HL-60/S4 treated with retinoic acid at 250 ng/mL for 4 days and 3 days (cell line): Measurements from ENCODE around the gene RTP3.

Experiments
- in situ Hi-C: fragments of 300-500 bp; cut with MboI; formaldehyde crosslinking; loops from 2 replicates; pipeline ENCODE4 v1.7.0; 2022; ENCODE audit warnings: low sequenced_read_pairs

Gene RTP3

GRCh38 chr3:46497556-46498265 is at the start of gene RTP3:
RTP3 (plus strand) TSS chr3:46497976; CDS start chr3:46498063, 87 bp downstream.
- in situ Hi-C loops, result no loop called here

- in situ Hi-C loops, result no loop called here
Observed at GRCh38 chr3:46448721-46449120, 49.1 kb upstream of the RTP3 start.

GRCh38 chr3:46449755-46450552 is 47.8 kb upstream of the RTP3 start:
- in situ Hi-C loops, result no loop called here

- in situ Hi-C loops, result no loop called here
Observed at GRCh38 chr3:46453526-46454208, 44.1 kb upstream of the RTP3 start.

GRCh38 chr3:46454209-46454595 is 43.6 kb upstream of the RTP3 start:
- in situ Hi-C loops, result no loop called here

GRCh38 chr3:46454606-46455005 is 43.2 kb upstream of the RTP3 start:
- in situ Hi-C loops, result no loop called here

GRCh38 chr3:46455231-46456115 is 42.3 kb upstream of the RTP3 start:
- in situ Hi-C loops, result no loop called here

- in situ Hi-C loops, result no loop called here
Observed at GRCh38 chr3:46456118-46456517, 41.7 kb upstream of the RTP3 start.

- in situ Hi-C loops, result no loop called here
Observed at GRCh38 chr3:46460051-46460450, 37.7 kb upstream of the RTP3 start.

- in situ Hi-C loops, result no loop called here
Observed at GRCh38 chr3:46462111-46462510, 35.7 kb upstream of the RTP3 start.

- in situ Hi-C loops, result no loop called here
Observed at GRCh38 chr3:46462511-46462910, 35.3 kb upstream of the RTP3 start.

- in situ Hi-C loops, result no loop called here
Observed at GRCh38 chr3:46463120-46463867, 34.5 kb upstream of the RTP3 start.

GRCh38 chr3:46463868-46464241 is 33.9 kb upstream of the RTP3 start:
- in situ Hi-C loops, result no loop called here

- in situ Hi-C loops, result no loop called here
Observed at GRCh38 chr3:46464326-46465195, 33.2 kb upstream of the RTP3 start, which contains the start of gene LTF. LTF (minus strand) TSS chr3:46464905; CDS start chr3:46464867, 38 bp downstream.

GRCh38 chr3:46465196-46465520 is 32.6 kb upstream of the RTP3 start:
- in situ Hi-C loops, result no loop called here

- in situ Hi-C loops, result no loop called here
Observed at GRCh38 chr3:46466273-46466672, 31.5 kb upstream of the RTP3 start.

GRCh38 chr3:46466871-46467403 is 30.8 kb upstream of the RTP3 start:
- in situ Hi-C loops, result no loop called here

GRCh38 chr3:46467562-46467961 is 30.2 kb upstream of the RTP3 start:
- in situ Hi-C loops, result no loop called here
